IMR-90 (cell line): ENCODE measurements around the gene TMEM82. TPM values are rescaled to one million over a fixed set of nuclear protein-coding genes. Genes with fewer than 3 reads are reported as not detected.

Source experiments
- ATAC-seq: fragments of 200-7000 bp; cut with Tn5 transposase; 2 replicates; pipeline ENCODE4 v1.9.1; 2020; ENCODE audit warnings: low read depth, mild to moderate bottlenecking, moderate library complexity
- BruUV-seq: library from RNA; stranded (reverse); fragments of 400-500 nt; replicated peaks from 2 replicates; lab custom pipeline; 2021; lab: Mats Ljungman, UMichigan
- CTCF ChIA-PET: fragments of 300-600 bp; formaldehyde crosslinking; extraction: SDS; loops from one replicate; lab custom pipeline; 2021; ENCODE audit warnings: antibody characterized with exemption; lab: Yijun Ruan, JAX
- POLR2A ChIA-PET: fragments of 300-600 bp; sonication (Branson Sonifier 250); formaldehyde crosslinking; loops from one replicate; lab custom pipeline; 2022; ENCODE audit warnings: antibody characterized with exemption; ENCODE audit not compliant: unreplicated experiment; lab: Charles Lee
- DNase-seq: peaks from one replicate; pipeline ENCODE4 v3.0.0; 2013
- H2AFZ ChIP-seq: replicated peaks from 2 replicates; pipeline ENCODE3; 2013; ENCODE audit warnings: low read length, mild to moderate bottlenecking; ENCODE audit not compliant: poor library complexity
- H2AK5ac ChIP-seq: 2 replicates; pipeline ENCODE4 v1.6.1; 2013; ENCODE audit warnings: low read depth, low read length, inconsistent platforms
- H2AK9ac ChIP-seq: replicated peaks from 2 replicates; pipeline ENCODE3; 2013; ENCODE audit warnings: mild to moderate bottlenecking, low read depth, low read length, moderate library complexity; ENCODE audit not compliant: poor library complexity
- H2BK120ac ChIP-seq: 2 replicates; pipeline ENCODE4 v1.6.1; 2013; ENCODE audit warnings: low read depth, low read length, inconsistent platforms
- H2BK15ac ChIP-seq: 3 replicates; pipeline ENCODE4 v1.6.1; 2013; ENCODE audit warnings: low read depth, low read length, inconsistent platforms
- H2BK20ac ChIP-seq: 2 replicates; pipeline ENCODE4 v1.6.1; 2013; ENCODE audit warnings: low read depth, mild to moderate bottlenecking, inconsistent platforms, low read length, moderate library complexity
- H2BK5ac ChIP-seq: 2 replicates; pipeline ENCODE4 v1.6.1; 2013; ENCODE audit warnings: mild to moderate bottlenecking, low read depth, low read length, inconsistent platforms; ENCODE audit not compliant: poor library complexity, severe bottlenecking
- H3K14ac ChIP-seq: replicated peaks from 2 replicates; pipeline ENCODE4 v1.6.1; 2013; ENCODE audit warnings: low read depth, low read length, inconsistent platforms
- H3K18ac ChIP-seq: 2 replicates; pipeline ENCODE4 v1.6.1; 2013; ENCODE audit warnings: low read depth, low read length, control low read depth
- H3K23ac ChIP-seq: 2 replicates; pipeline ENCODE4 v1.6.1; 2013; ENCODE audit warnings: low read depth, low read length, inconsistent platforms
- H3K27ac ChIP-seq: 2 replicates; pipeline ENCODE4 v1.5.1; 2013; ENCODE audit warnings: mild to moderate bottlenecking, control low read depth, low read length; ENCODE audit not compliant: insufficient read depth
- H3K27me3 ChIP-seq: 2 replicates; pipeline ENCODE4 v1.6.1; 2013; ENCODE audit warnings: low read length; ENCODE audit not compliant: control insufficient read depth, insufficient read depth
- H3K36me3 ChIP-seq: 2 replicates; pipeline ENCODE4 v1.6.1; 2013; ENCODE audit warnings: low read length, mixed read lengths; ENCODE audit not compliant: control insufficient read depth, insufficient read depth
- H3K4ac ChIP-seq: 2 replicates; pipeline ENCODE4 v1.6.1; 2013; ENCODE audit warnings: low read depth, low read length, inconsistent platforms
- H3K4me1 ChIP-seq: 2 replicates; pipeline ENCODE4 v1.6.1; 2013; ENCODE audit warnings: low read length, mixed read lengths; ENCODE audit not compliant: control insufficient read depth, insufficient read depth
- H3K4me2 ChIP-seq: 2 replicates; pipeline ENCODE4 v1.6.1; 2013; ENCODE audit warnings: low read depth, mild to moderate bottlenecking, control low read depth, low read length, moderate library complexity
- H3K4me3 ChIP-seq: 2 replicates; pipeline ENCODE4 v1.5.1; 2013; ENCODE audit warnings: low read depth, mild to moderate bottlenecking, control low read depth, low read length, moderate library complexity; ENCODE audit not compliant: insufficient read depth
- H3K56ac ChIP-seq: 2 replicates; pipeline ENCODE4 v1.6.1; 2013; ENCODE audit warnings: low read length, inconsistent platforms; ENCODE audit not compliant: insufficient read depth; ENCODE audit errors: extremely low read depth
- H3K79me1 ChIP-seq, 2 experiments: 2 replicates each; pipeline ENCODE4 v1.6.1; 2013; ENCODE audit warnings: low read length in 2 of 2, inconsistent platforms in 1 of 2, low read depth in 1 of 2
- H3K9ac ChIP-seq: 2 replicates; pipeline ENCODE4 v1.6.1; 2013; ENCODE audit warnings: low read depth, low read length, control low read depth
- H3K9me1 ChIP-seq: 2 replicates; pipeline ENCODE4 v1.6.1; 2013; ENCODE audit warnings: low read length, inconsistent platforms; ENCODE audit not compliant: insufficient read depth
- H3K9me3 ChIP-seq: 2 replicates; pipeline ENCODE4 v1.6.1; 2013; ENCODE audit warnings: low read length; ENCODE audit not compliant: control insufficient read depth, insufficient read depth
- H4K20me1 ChIP-seq: 2 replicates; pipeline ENCODE4 v1.6.1; 2013; ENCODE audit warnings: low read length, inconsistent platforms; ENCODE audit not compliant: insufficient read depth
- H4K5ac ChIP-seq: 2 replicates; pipeline ENCODE4 v1.6.1; 2013; ENCODE audit warnings: mild to moderate bottlenecking, low read depth, low read length, control low read depth
- H4K8ac ChIP-seq, 2 experiments: 2 replicates each; pipeline ENCODE4 v1.6.1; 2013; ENCODE audit warnings: low read depth in 2 of 2, low read length in 2 of 2, control low read depth in 1 of 2, inconsistent platforms in 1 of 2
- H4K91ac ChIP-seq: 2 replicates; pipeline ENCODE4 v1.6.1; 2013; ENCODE audit warnings: low read depth, low read length, inconsistent platforms; ENCODE audit not compliant: insufficient read depth
- BHLHE40 ChIP-seq: fragments of 150-350 bp; IDR thresholded peaks from 2 replicates; pipeline ENCODE4 v1.6.1; 2016; ENCODE audit warnings: mild to moderate bottlenecking, low read depth, low read length
- CEBPB ChIP-seq: IDR thresholded peaks from 2 replicates; pipeline ENCODE4 v1.6.1; 2012; ENCODE audit warnings: low read depth, low read length, improper control_type of control experiment
- CHD1 ChIP-seq: IDR thresholded peaks from 2 replicates; pipeline ENCODE4 v1.6.1; 2012; ENCODE audit warnings: low read depth, low read length, improper control_type of control experiment
- CTCF ChIP-seq: conservative IDR thresholded peaks from 2 replicates; pipeline ENCODE4 v1.5.1; 2012; ENCODE audit warnings: mild to moderate bottlenecking, low read depth, low read length, improper control_type of control experiment
- FOS ChIP-seq: fragments of 150-350 bp; IDR thresholded peaks from 2 replicates; pipeline ENCODE4 v1.6.1; 2016; ENCODE audit warnings: low read depth, low read length
- MAFK ChIP-seq: IDR thresholded peaks from 2 replicates; pipeline ENCODE4 v1.6.1; 2012; ENCODE audit warnings: low read depth, low read length, improper control_type of control experiment
- MAZ ChIP-seq: IDR thresholded peaks from 2 replicates; pipeline ENCODE4 v1.6.1; 2012; ENCODE audit warnings: low read depth, mild to moderate bottlenecking, low read length, improper control_type of control experiment, moderate library complexity, borderline replicate concordance
- MXI1 ChIP-seq: IDR thresholded peaks from 2 replicates; pipeline ENCODE4 v1.6.1; 2012; ENCODE audit warnings: low read depth, mild to moderate bottlenecking, low read length, moderate library complexity, borderline replicate concordance
- NFE2L2 ChIP-seq: fragments of 150-350 bp; IDR thresholded peaks from 2 replicates; pipeline ENCODE4 v1.6.1; 2016; ENCODE audit warnings: low read depth, mild to moderate bottlenecking, low read length
- POLR2A ChIP-seq: IDR thresholded peaks from 2 replicates; pipeline ENCODE4 v1.6.1; 2012; ENCODE audit warnings: mild to moderate bottlenecking, low read depth, low read length
- RAD21 ChIP-seq: IDR thresholded peaks from 2 replicates; pipeline ENCODE4 v1.6.1; 2012; ENCODE audit warnings: low read length, improper control_type of control experiment
- RCOR1 ChIP-seq: IDR thresholded peaks from 2 replicates; pipeline ENCODE4 v1.6.1; 2012; ENCODE audit warnings: mild to moderate bottlenecking, low read length, improper control_type of control experiment; ENCODE audit not compliant: insufficient replicate concordance
- RFX5 ChIP-seq: IDR thresholded peaks from 2 replicates; pipeline ENCODE4 v1.8.0; 2012; ENCODE audit warnings: low read depth, mild to moderate bottlenecking, low read length, moderate library complexity
- SMC3 ChIP-seq: fragments of 150-350 bp; IDR thresholded peaks from 2 replicates; pipeline ENCODE4 v1.6.1; 2016; ENCODE audit warnings: low read depth, mild to moderate bottlenecking, antibody characterized with exemption, low read length, moderate library complexity
- USF2 ChIP-seq: fragments of 150-350 bp; IDR thresholded peaks from 2 replicates; pipeline ENCODE4 v1.6.1; 2017; ENCODE audit warnings: mild to moderate bottlenecking, antibody characterized with exemption, low read length, low read depth
- WGBS, 2 experiments: methylation state at CpG; one replicate each; pipeline versions ENCODE4 v1.1.5 to v1.1.7; 2013; ENCODE audit warnings: missing lambda C conversion rate in 2 of 2; ENCODE audit not compliant: insufficient read length in 1 of 2; ENCODE audit errors: extremely low coverage in 2 of 2; 5-methylcytosine and 5-hydroxymethylcytosine counted together
- dilution Hi-C: fragments of 300-500 bp; cut with HindIII; formaldehyde crosslinking; loops from one replicate; pipeline ENCODE4 v1.14.3; 2018; ENCODE audit warnings: low sequenced_read_pairs; ENCODE audit not compliant: unreplicated experiment
- in situ Hi-C: fragments of 300-500 bp; cut with MboI; formaldehyde crosslinking; loops from 3 replicates; pipeline ENCODE4 v1.14.3; 2019; ENCODE audit warnings: low sequenced_read_pairs, inconsistent platforms, mixed read lengths
- intact Hi-C: fragments of 100-400 bp; cut with micrococcal nuclease; formaldehyde crosslinking; loops from 2 replicates; pipeline ENCODE4 v1.10.0; 2022
- polyA plus RNA-seq, 3 experiments: library from polyadenylated mRNA; depleted of rRNA; stranded (reverse); fragments of >200 nt; gene quantifications; 2 replicates each; pipeline ENCODE4 v1.2.3, GENCODE V29; 2012; ENCODE audit warnings: low replicate concordance in 1 of 3
- total RNA-seq: library from RNA; depleted of rRNA; stranded (reverse); fragments of >200 nt; gene quantifications from 2 replicates; pipeline ENCODE4 v1.2.3, GENCODE V29; 2012
- TF ChIP-seq, protein P1 (sequence below): fragments of 150-350 bp; IDR thresholded peaks from 2 replicates; pipeline ENCODE4 v1.6.1; 2016; ENCODE audit warnings: low read depth, mild to moderate bottlenecking, low read length, moderate library complexity, borderline replicate concordance

TMEM82 gene
- total and polyA plus RNA-seq, 2 of the 4 experiments (the other 2 are of a cell fraction) = not detected

- BruUV-seq = no TSS peak
- H3K27me3 ChIP-seq = no peaks in the 10 kb centered on the region
- DNase-seq (no peak), ATAC-seq (no peak)
- TF ChIP-seq CHD1 = no peak
- no peak for TF ChIP-seq RFX5
- no peak for TF ChIP-seq POLR2A
- TF ChIP-seq RAD21 = no peak
- no peak for TF ChIP-seq NFE2L2
- TF ChIP-seq BHLHE40 = no peak
- no peak for TF ChIP-seq USF2
- TF ChIP-seq RCOR1 = no peak
- no peak for TF ChIP-seq MXI1
- no peak for TF ChIP-seq FOS
- TF ChIP-seq, protein P1, sequence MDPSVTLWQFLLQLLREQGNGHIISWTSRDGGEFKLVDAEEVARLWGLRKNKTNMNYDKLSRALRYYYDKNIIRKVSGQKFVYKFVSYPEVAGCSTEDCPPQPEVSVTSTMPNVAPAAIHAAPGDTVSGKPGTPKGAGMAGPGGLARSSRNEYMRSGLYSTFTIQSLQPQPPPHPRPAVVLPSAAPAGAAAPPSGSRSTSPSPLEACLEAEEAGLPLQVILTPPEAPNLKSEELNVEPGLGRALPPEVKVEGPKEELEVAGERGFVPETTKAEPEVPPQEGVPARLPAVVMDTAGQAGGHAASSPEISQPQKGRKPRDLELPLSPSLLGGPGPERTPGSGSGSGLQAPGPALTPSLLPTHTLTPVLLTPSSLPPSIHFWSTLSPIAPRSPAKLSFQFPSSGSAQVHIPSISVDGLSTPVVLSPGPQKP = no peak
- TF ChIP-seq CEBPB = no peak
- no peak for TF ChIP-seq CTCF
- TF ChIP-seq SMC3 = no peak
- no peak for TF ChIP-seq MAZ
- no peak for TF ChIP-seq MAFK
- POLR2A ChIA-PET = no interaction called here
- no peak overlapping the region for H3K4me2 ChIP-seq
- H2BK120ac ChIP-seq = no peak overlapping the region
- H2BK20ac ChIP-seq = no peak overlapping the region
- no CpG with 5 or more reads among the region's 8 CpGs for WGBS, 2 experiments
- H3K36me3 ChIP-seq = peaks cover 4% of the 10 kb centered on the region; the same call in 1 of the 2 replicates
- H3K14ac ChIP-seq = no peak overlapping the region
- H4K5ac ChIP-seq = no peak overlapping the region
- H3K4me1 ChIP-seq = peaks cover 14% of the 10 kb centered on the region; the same call in 1 of the 2 replicates
- CTCF ChIA-PET = no interaction called here
- H3K18ac ChIP-seq = no peak overlapping the region
- H4K20me1 ChIP-seq = peaks cover 34% of the 10 kb centered on the region
- intact Hi-C loops (no loop called here), in situ Hi-C loops (no loop called here), dilution Hi-C loops (no loop called here)
- H2BK15ac ChIP-seq = no peak overlapping the region
- H4K8ac ChIP-seq = no peak overlapping the region
- H3K4me3 ChIP-seq = no peak overlapping the region
- H2AFZ ChIP-seq = no peak overlapping the region
- no peak overlapping the region for H2AK5ac ChIP-seq
- H3K4ac ChIP-seq = no peak overlapping the region
- peaks cover 9% of the 10 kb centered on the region for H3K9me1 ChIP-seq
- no peak overlapping the region for H3K27ac ChIP-seq
- H3K23ac ChIP-seq = no peak overlapping the region
- no peaks in the 10 kb centered on the region for H3K9me3 ChIP-seq
- H3K79me1 ChIP-seq = peaks cover 49 to 75% of the 10 kb centered on the region in 2 experiments
- no peak overlapping the region for H3K9ac ChIP-seq
- no peak overlapping the region for H2AK9ac ChIP-seq
- H4K91ac ChIP-seq = no peak overlapping the region
- no peak overlapping the region for H3K56ac ChIP-seq
- H2BK5ac ChIP-seq = no peak overlapping the region
Measured at GRCh38 chr1:15707239-15707925, 34.9 kb upstream of the TMEM82 start.
